Osteoblast (primary cell): Measurements from ENCODE around the gene DTNBP1. TPM values are rescaled to one million over a fixed set of nuclear protein-coding genes. Genes with fewer than 3 reads are reported as not detected.

Experiments used
- DNase-seq: peaks from one replicate; pipeline ENCODE4 v3.0.0; 2011; ENCODE audit warnings: low spot score, mixed read lengths; ENCODE audit not compliant: insufficient read length; ENCODE audit errors: missing footprints
- H2AFZ ChIP-seq: 2 replicates; pipeline ENCODE4 v1.6.0; 2011; ENCODE audit warnings: mild to moderate bottlenecking, low read length
- H3K27ac ChIP-seq: 2 replicates; pipeline ENCODE4 v1.5.1; 2011; ENCODE audit warnings: mild to moderate bottlenecking, low read depth, low read length, moderate library complexity
- H3K27me3 ChIP-seq: 2 replicates; pipeline ENCODE4 v1.6.0; 2012; ENCODE audit warnings: mild to moderate bottlenecking, control low read depth, inconsistent platforms, low read length, moderate library complexity; ENCODE audit not compliant: insufficient read depth
- H3K36me3 ChIP-seq: 2 replicates; pipeline ENCODE4 v1.5.1; 2011; ENCODE audit warnings: mild to moderate bottlenecking, low read length, control low read depth, moderate library complexity; ENCODE audit not compliant: insufficient read depth
- H3K4me1 ChIP-seq: 2 replicates; pipeline ENCODE4 v1.5.1; 2011; ENCODE audit warnings: mild to moderate bottlenecking, low read length, control low read depth, moderate library complexity; ENCODE audit not compliant: insufficient read depth
- H3K4me2 ChIP-seq: 2 replicates; pipeline ENCODE4 v1.6.0; 2011; ENCODE audit warnings: mild to moderate bottlenecking, low read length; ENCODE audit not compliant: insufficient read depth
- H3K4me3 ChIP-seq: fragments of 200-600 bp; sonication (generic); 3 replicates; pipeline ENCODE4 v1.5.1; 2012; ENCODE audit warnings: mild to moderate bottlenecking, low read length, inconsistent platforms; ENCODE audit not compliant: insufficient read depth
- H3K79me2 ChIP-seq: 2 replicates; pipeline ENCODE4 v1.6.0; 2012; ENCODE audit warnings: mild to moderate bottlenecking, low read length, control low read depth, inconsistent platforms; ENCODE audit not compliant: insufficient read depth
- H3K9me3 ChIP-seq: 2 replicates; pipeline ENCODE4 v1.5.1; 2011; ENCODE audit warnings: low read depth, low read length, control low read depth
- H4K20me1 ChIP-seq: 2 replicates; pipeline ENCODE4 v1.6.0; 2012; ENCODE audit warnings: mild to moderate bottlenecking, low read length, control low read depth; ENCODE audit not compliant: insufficient read depth
- total RNA-seq: library from RNA; depleted of rRNA; stranded (reverse); fragments of >200 nt; gene quantifications from 2 replicates; pipeline ENCODE4 v1.2.3, GENCODE V29; 2012
- TF ChIP-seq, protein P1 (sequence below): IDR thresholded peaks from 2 replicates; pipeline ENCODE4 v1.5.1; 2011; ENCODE audit warnings: mild to moderate bottlenecking, low read depth, low read length, moderate library complexity; ENCODE audit errors: extremely low read depth

Gene DTNBP1
- total RNA-seq, 1 donor, result 5.8 TPM

DNA sequence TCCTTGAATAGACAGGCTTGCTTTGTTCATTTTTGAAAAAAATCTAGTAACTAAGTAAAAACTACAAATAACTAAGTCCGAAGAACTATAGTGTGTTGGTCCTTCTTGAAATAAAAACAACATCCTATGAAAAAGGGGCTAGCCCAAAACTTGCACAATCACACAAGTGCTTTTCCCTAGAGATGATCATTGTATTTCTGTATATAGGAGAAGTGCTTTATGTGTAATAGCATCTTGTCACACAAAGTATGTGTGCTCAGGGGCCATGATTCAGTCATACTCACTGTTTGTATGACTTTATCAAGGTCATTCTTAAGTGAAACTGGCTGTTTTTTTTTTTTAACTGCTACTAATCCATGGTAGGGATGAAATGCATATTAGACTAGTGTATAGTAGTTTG lies 179.8 kb downstream of the DTNBP1 start:
- Histone ChIP-seq H3K36me3 (peaks cover 2% of the 10 kb centered on the region), H3K4me2 (no peak overlapping the region), H4K20me1 (peaks cover 9% of the 10 kb centered on the region), H3K4me1 (peaks cover 10% of the 10 kb centered on the region), H2AFZ (no peak overlapping the region), H3K4me3 (no peak overlapping the region), H3K27ac (no peak overlapping the region), H3K79me2 (peaks cover 39% of the 10 kb centered on the region), H3K27me3 (no peaks in the 10 kb centered on the region), H3K9me3 (no peaks in the 10 kb centered on the region)
- DNase-seq, result no peak
- TF ChIP-seq, protein P1, sequence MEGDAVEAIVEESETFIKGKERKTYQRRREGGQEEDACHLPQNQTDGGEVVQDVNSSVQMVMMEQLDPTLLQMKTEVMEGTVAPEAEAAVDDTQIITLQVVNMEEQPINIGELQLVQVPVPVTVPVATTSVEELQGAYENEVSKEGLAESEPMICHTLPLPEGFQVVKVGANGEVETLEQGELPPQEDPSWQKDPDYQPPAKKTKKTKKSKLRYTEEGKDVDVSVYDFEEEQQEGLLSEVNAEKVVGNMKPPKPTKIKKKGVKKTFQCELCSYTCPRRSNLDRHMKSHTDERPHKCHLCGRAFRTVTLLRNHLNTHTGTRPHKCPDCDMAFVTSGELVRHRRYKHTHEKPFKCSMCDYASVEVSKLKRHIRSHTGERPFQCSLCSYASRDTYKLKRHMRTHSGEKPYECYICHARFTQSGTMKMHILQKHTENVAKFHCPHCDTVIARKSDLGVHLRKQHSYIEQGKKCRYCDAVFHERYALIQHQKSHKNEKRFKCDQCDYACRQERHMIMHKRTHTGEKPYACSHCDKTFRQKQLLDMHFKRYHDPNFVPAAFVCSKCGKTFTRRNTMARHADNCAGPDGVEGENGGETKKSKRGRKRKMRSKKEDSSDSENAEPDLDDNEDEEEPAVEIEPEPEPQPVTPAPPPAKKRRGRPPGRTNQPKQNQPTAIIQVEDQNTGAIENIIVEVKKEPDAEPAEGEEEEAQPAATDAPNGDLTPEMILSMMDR, result no peak

DNA sequence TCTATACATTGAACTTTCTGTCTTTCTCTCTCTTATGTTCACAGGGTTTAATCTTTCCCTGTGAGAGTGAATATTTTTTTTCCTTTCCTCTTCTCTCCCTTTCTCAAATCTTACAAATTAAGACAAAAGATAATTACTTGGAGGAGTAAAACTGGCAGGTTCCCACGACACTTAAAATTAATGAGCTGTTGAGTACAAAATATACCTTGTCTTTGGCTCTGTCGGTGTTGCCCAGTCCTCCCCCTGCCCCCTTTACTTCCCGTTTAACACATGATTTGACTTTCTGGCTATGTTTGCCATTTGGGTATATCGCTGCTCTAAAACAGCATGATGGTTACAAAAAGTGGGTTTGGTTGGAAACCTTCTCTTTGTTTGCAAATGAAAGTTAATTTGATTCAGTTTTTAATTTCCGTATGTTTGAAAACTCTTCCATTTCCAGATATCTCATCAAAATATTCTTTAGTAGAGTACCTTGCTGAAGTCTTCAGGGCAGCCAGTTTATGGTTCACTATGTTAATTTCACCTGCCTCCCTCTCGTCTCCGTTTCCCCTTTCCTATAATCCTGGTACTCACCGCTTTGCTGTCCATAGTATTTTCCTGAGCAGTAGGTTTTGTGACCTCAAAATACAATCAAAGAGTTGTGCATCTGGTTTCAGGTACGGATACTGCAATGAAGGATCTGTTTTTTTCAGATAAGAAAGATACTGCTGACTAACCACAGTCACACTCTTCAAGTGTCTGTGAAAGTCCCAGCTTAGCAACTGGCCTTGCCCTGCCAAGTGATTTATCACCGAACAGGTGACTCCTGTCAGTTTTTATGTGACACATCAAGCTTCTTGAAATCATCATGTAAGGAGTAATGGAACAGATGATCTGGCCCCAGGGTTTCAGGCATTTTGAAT lies 181.2 kb downstream of the DTNBP1 start:
- no peak for DNase-seq
- H2AFZ ChIP-seq, result no peak overlapping the region
- H3K9me3 ChIP-seq, result no peaks in the 10 kb centered on the region
- H3K4me1 ChIP-seq, result peaks cover 21% of the 10 kb centered on the region
- no peaks in the 10 kb centered on the region for H3K36me3 ChIP-seq
- H4K20me1 ChIP-seq, result peaks cover 11% of the 10 kb centered on the region
- H3K27ac ChIP-seq, result no peak overlapping the region
- H3K4me3 ChIP-seq, result no peak overlapping the region
- TF ChIP-seq, protein P1, result no peak
- peaks cover 39% of the 10 kb centered on the region for H3K79me2 ChIP-seq
- H3K27me3 ChIP-seq, result no peaks in the 10 kb centered on the region
- no peak overlapping the region for H3K4me2 ChIP-seq

DNA sequence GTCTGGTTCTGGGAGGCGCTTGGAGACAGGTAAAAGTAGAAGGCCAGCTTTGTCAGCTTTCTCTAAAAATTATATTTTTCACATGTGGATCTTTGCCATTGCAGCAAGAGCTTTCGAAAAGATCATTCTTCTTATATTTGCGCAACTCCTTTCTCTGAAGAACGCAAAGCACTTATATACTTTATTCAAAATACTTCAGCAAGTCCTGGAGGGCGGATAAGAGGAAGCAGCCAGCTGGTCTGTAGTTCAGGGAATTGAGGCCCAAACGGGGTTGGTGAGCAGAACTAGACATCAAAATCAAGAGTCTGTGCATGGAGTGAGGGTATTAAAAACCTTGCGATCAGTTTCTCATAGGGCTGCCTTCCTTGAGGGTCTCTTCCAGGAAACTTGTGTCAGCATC lies 182.3 kb downstream of the DTNBP1 start:
- no peaks in the 10 kb centered on the region for H3K27me3 ChIP-seq
- no peaks in the 10 kb centered on the region for H3K36me3 ChIP-seq
- H4K20me1 ChIP-seq, result peaks cover 11% of the 10 kb centered on the region
- H3K27ac ChIP-seq, result no peak overlapping the region
- H3K4me2 ChIP-seq, result no peak overlapping the region
- TF ChIP-seq, protein P1, result no peak
- H3K4me1 ChIP-seq, result peaks cover 27% of the 10 kb centered on the region
- no peak overlapping the region for H2AFZ ChIP-seq
- peaks cover 33% of the 10 kb centered on the region for H3K79me2 ChIP-seq
- H3K4me3 ChIP-seq, result no peak overlapping the region
- DNase-seq, result no peak
- no peaks in the 10 kb centered on the region for H3K9me3 ChIP-seq

DNA sequence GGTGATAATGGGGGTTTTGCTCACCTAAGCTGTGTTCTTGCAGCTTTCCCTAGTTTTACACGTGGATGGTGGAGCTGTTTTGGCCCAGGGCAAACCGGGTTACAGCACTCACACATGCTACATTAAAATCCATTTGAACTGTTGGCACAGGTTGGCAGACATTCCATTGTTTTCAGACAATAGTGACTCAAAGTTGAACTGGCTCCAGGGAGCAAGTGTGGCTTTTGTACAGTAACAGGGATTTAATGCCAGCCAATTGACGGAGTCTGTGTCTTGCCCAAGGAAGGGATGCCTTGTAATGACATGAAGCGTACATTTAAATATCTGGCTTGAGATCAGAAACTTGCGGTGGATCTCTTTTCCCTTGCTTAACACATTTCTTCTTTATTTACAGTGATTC lies 183.1 kb downstream of the DTNBP1 start:
- TF ChIP-seq, protein P1, result no peak
- H3K9me3 ChIP-seq, result no peaks in the 10 kb centered on the region
- H3K4me1 ChIP-seq, result peaks cover 27% of the 10 kb centered on the region
- H3K27ac ChIP-seq, result no peak overlapping the region
- DNase-seq, result no peak
- H4K20me1 ChIP-seq, result peaks cover 11% of the 10 kb centered on the region
- H3K79me2 ChIP-seq, result peaks cover 30% of the 10 kb centered on the region
- no peak overlapping the region for H3K4me3 ChIP-seq
- H3K4me2 ChIP-seq, result peak overlapping the region; percentile 3
- no peaks in the 10 kb centered on the region for H3K27me3 ChIP-seq
- H2AFZ ChIP-seq, result no peak overlapping the region
- H3K36me3 ChIP-seq, result no peaks in the 10 kb centered on the region
